AG04449 (cell line): Measurements from ENCODE around the gene CTSZ.

ENCODE experiments used
- CTCF ChIA-PET: fragments of 350-600 bp; formaldehyde crosslinking; extraction: SDS; loops from one replicate; lab custom pipeline; 2021; ENCODE audit warnings: antibody characterized with exemption; lab: Yijun Ruan, JAX
- POLR2A ChIA-PET: fragments of 400-600, 350-600 bp; formaldehyde crosslinking; extraction: SDS; loops from one replicate; lab custom pipeline; 2020; ENCODE audit warnings: antibody characterized with exemption, inconsistent platforms; lab: Yijun Ruan, JAX
- DNase-seq: peaks from one replicate; pipeline ENCODE4 v3.0.0-alpha.2; 2010; ENCODE audit warnings: low read depth, low spot score
- H3K4me3 ChIP-seq: 2 replicates; pipeline ENCODE4 v1.5.1; 2011; ENCODE audit warnings: low read depth, mild to moderate bottlenecking, control low read depth, low read length
- CTCF ChIP-seq: IDR thresholded peaks from one replicate; pipeline ENCODE4 v1.5.1; 2011; ENCODE audit warnings: mild to moderate bottlenecking, moderate library complexity, low read length, control low read depth, inconsistent platforms; ENCODE audit not compliant: insufficient read depth; ENCODE audit errors: missing control alignments

CTSZ gene

GRCh38 chr20:59006864-59007664 lies at the start of gene CTSZ:
TSS of gene CTSZ (minus strand) at chr20:59007254. CDS start at chr20:59007128, 126 bp downstream.
- CTCF ChIA-PET = no interaction called here
- POLR2A ChIA-PET = no interaction called here
- H3K4me3 ChIP-seq = peak within 1 kb of the TSS; percentile 69
- no peak for TF ChIP-seq CTCF
- no peak for DNase-seq

- ChIA-PET CTCF (interaction anchor here (1.2 to 1.4 kb wide), 3 partner anchors 12 to 185 kb away, joined by 4 to 11 read pairs (median 4); partner anchors contain the start of gene PRELID3B), POLR2A (no interaction called here)
- DNase-seq = no peak
- peak; percentile 23 for TF ChIP-seq CTCF
- H3K4me3 ChIP-seq = no peak overlapping the region
Measured at GRCh38 chr20:59055302-59055701, 48.2 kb upstream of the CTSZ start.

- H3K4me3 ChIP-seq = no peak overlapping the region
- ChIA-PET CTCF (interaction anchor here (0.9 to 2.1 kb wide), 5 partner anchors 8 to 353 kb away, joined by 3 to 6 read pairs (median 3); no protein-coding TSS in a partner anchor), POLR2A (no interaction called here)
- TF ChIP-seq CTCF = no peak
- DNase-seq = no peak
Measured at GRCh38 chr20:59051666-59052185, 44.7 kb upstream of the CTSZ start.

GRCh38 chr20:59050437-59050836 lies 43.4 kb upstream of the CTSZ start:
- POLR2A ChIA-PET = no interaction called here
- no peak for DNase-seq
- no peak for TF ChIP-seq CTCF
- CTCF ChIA-PET = interaction anchor here (1.3 to 2.1 kb wide), 3 partner anchors 16 to 354 kb away, joined by 3 to 6 read pairs (median 5); no protein-coding TSS in a partner anchor
- H3K4me3 ChIP-seq = no peak overlapping the region

- no peak for TF ChIP-seq CTCF
- CTCF ChIA-PET = no interaction called here
- POLR2A ChIA-PET = interaction anchor here (0.8 kb wide), 1 partner anchor 40 kb away, joined by 3 read pairs; no protein-coding TSS in a partner anchor
- H3K4me3 ChIP-seq = 0 out of 2 replicates have a peak overlapping the region, but pooled peaks have one; percentile 30
- no peak for DNase-seq
Measured at GRCh38 chr20:59048681-59049030, 41.6 kb upstream of the CTSZ start.
